HepG2 (cell line): ENCODE results near the gene DNAJC18. TPM values are rescaled to one million over a fixed set of nuclear protein-coding genes. Genes with fewer than 3 reads are reported as not detected.

ENCODE experiments used
- ATAC-seq: fragments of 200-7000 bp; cut with Tn5 transposase; 3 replicates; pipeline ENCODE4 v1.9.1; 2020; ENCODE audit warnings: mild to moderate bottlenecking, moderate library complexity
- BruUV-seq: library from RNA; stranded (reverse); fragments of 400-500 nt; replicated peaks from 2 replicates; lab custom pipeline; 2021; lab: Mats Ljungman, UMichigan
- CTCF ChIA-PET: fragments of 300-600 bp; formaldehyde crosslinking; extraction: SDS; loops from one replicate; lab custom pipeline; 2021; ENCODE audit warnings: low total read pairs, inconsistent platforms, low intra/inter-chr PET ratio; lab: Yijun Ruan, JAX
- POLR2A ChIA-PET: fragments of 350-600 bp; sonication (Branson Sonifier 250); formaldehyde crosslinking; loops from one replicate; lab custom pipeline; 2020; ENCODE audit warnings: antibody characterized with exemption, inconsistent platforms; lab: Yijun Ruan, JAX
- DNase-seq: peaks from one replicate; pipeline ENCODE4 v3.0.0-alpha.2; 2015; ENCODE audit warnings: low spot score
- FAIRE-seq: peaks from 3 replicates; lab custom pipeline; 2011; peaks lifted over from hg19 to GRCh38; lab: Jason Lieb, UNC
- H2AFZ ChIP-seq: one replicate; pipeline ENCODE4 v1.6.1; 2011; ENCODE audit warnings: low read length, inconsistent platforms
- H3K27ac ChIP-seq: fragments of 300-600 bp; 3 replicates; pipeline ENCODE4 v1.8.0; 2011; ENCODE audit warnings: mixed run types, mild to moderate bottlenecking, mixed read lengths, low read length, inconsistent platforms; ENCODE audit not compliant: insufficient read depth; ENCODE audit errors: extremely low read length
- H3K27me3 ChIP-seq, 2 experiments: fragments of 200-600 bp in 1 of 2; 2 replicates in 1 of 2; 3 replicates in 1 of 2; pipeline versions ENCODE4 v1.6.0 to v1.8.0; 2011; ENCODE audit warnings: low read length in 2 of 2, mild to moderate bottlenecking in 2 of 2, moderate library complexity in 2 of 2, inconsistent platforms in 1 of 2; ENCODE audit not compliant: insufficient read depth in 2 of 2, control insufficient read depth in 1 of 2
- H3K36me3 ChIP-seq, 2 experiments: fragments of 200-600 bp in 1 of 2; replicated peaks in 1 of 2; 2 replicates in 1 of 2; 3 replicates in 1 of 2; pipeline versions ENCODE4 v1.5.1 to v1.8.0; 2011; ENCODE audit warnings: low read length in 2 of 2, inconsistent platforms in 1 of 2; ENCODE audit not compliant: insufficient read depth in 2 of 2, control insufficient read depth in 1 of 2
- H3K4me1 ChIP-seq: 2 replicates; pipeline ENCODE4 v1.5.1; 2012; ENCODE audit warnings: low read length, inconsistent platforms; ENCODE audit not compliant: insufficient read depth
- H3K4me2 ChIP-seq: 2 replicates; pipeline ENCODE4 v1.6.0; 2011; ENCODE audit warnings: low read depth, low read length, inconsistent platforms
- H3K4me3 ChIP-seq, 3 experiments: fragments of 200-600 bp in 1 of 3; sonication (generic), shearing (Covaris generic) in 1 of 3; replicated peaks in 1 of 3; 2 replicates each; pipeline ENCODE4 v1.5.1; 2011 to 2016; ENCODE audit warnings: low read length in 3 of 3, inconsistent platforms in 2 of 3, low read depth in 2 of 3, mild to moderate bottlenecking in 2 of 3, control low read depth in 1 of 3, mixed read lengths in 1 of 3; ENCODE audit not compliant: insufficient read depth in 1 of 3
- H3K79me2 ChIP-seq: one replicate; pipeline ENCODE4 v1.6.1; 2011; ENCODE audit warnings: low read length, inconsistent platforms; ENCODE audit not compliant: insufficient read depth
- H3K9ac ChIP-seq: 2 replicates; pipeline ENCODE4 v1.6.0; 2011; ENCODE audit warnings: mild to moderate bottlenecking, low read depth, low read length, inconsistent platforms; ENCODE audit not compliant: insufficient read depth
- H3K9me3 ChIP-seq: 2 replicates; pipeline ENCODE4 v1.5.1; 2012; ENCODE audit warnings: mild to moderate bottlenecking, low read length
- H4K20me1 ChIP-seq: 2 replicates; pipeline ENCODE4 v1.6.0; 2011; ENCODE audit warnings: inconsistent platforms, mild to moderate bottlenecking, low read length, moderate library complexity; ENCODE audit not compliant: insufficient read depth
- CAMTA2 ChIP-seq: sonication (generic); formaldehyde crosslinking; IDR thresholded peaks from 2 replicates; pipeline ENCODE4 v1.4.0; 2020; ENCODE audit warnings: mild to moderate bottlenecking, missing genetic modification reagents, borderline replicate concordance
- GTF2F1 ChIP-seq: fragments of 150-350 bp; IDR thresholded peaks from 2 replicates; pipeline ENCODE4 v1.6.1; 2014; ENCODE audit warnings: low read length
- ONECUT2 ChIP-seq: sonication (generic); formaldehyde crosslinking; IDR thresholded peaks from 2 replicates; pipeline ENCODE4 v1.4.0; 2020; ENCODE audit warnings: missing genetic modification reagents
- RBM22 ChIP-seq: fragments of 200-400 bp; formaldehyde crosslinking; optimal IDR thresholded peaks from 2 replicates; pipeline ENCODE3; 2017; ENCODE audit warnings: mild to moderate bottlenecking, low read length, moderate library complexity
- ZNF10 ChIP-seq: sonication (generic); formaldehyde crosslinking; IDR thresholded peaks from 2 replicates; pipeline ENCODE4 v1.4.0; 2020; ENCODE audit warnings: mild to moderate bottlenecking, low read depth, missing genetic modification reagents, borderline replicate concordance
- ZNF224 ChIP-seq: sonication (generic); formaldehyde crosslinking; IDR thresholded peaks from 2 replicates; pipeline ENCODE4 v1.5.0; 2020; ENCODE audit warnings: mild to moderate bottlenecking, missing genetic modification reagents
- ZNF770 ChIP-seq: sonication (generic); formaldehyde crosslinking; IDR thresholded peaks from 2 replicates; pipeline ENCODE4 v1.5.0; 2020; ENCODE audit warnings: mild to moderate bottlenecking, missing genetic modification reagents
- WGBS: methylation state at CpG from one replicate; pipeline ENCODE4 v1.1.6; 2017; ENCODE audit warnings: low lambda C conversion rate; 5-methylcytosine and 5-hydroxymethylcytosine counted together
- in situ Hi-C: cut with HindIII; loops from 2 replicates; pipeline ENCODE4 v1.10.0; 2017; ENCODE audit warnings: low pct_unique_long_range_greater_than_20kb; ENCODE audit not compliant: extremely low pct_ligation_motif_present
- intact Hi-C: fragments of 100-400 bp; cut with micrococcal nuclease; formaldehyde crosslinking; loops from one replicate; pipeline ENCODE4 v1.10.0; 2022; ENCODE audit not compliant: unreplicated experiment
- polyA plus RNA-seq, 8 experiments: library from polyadenylated mRNA; depleted of rRNA in 3 of 8; stranded (reverse) in 7 of 8; unstranded in 1 of 8; fragments of >200 nt; fragmentation: Illumina TruSeq in 4 of 8; extraction: Trizol in 4 of 8; gene quantifications; 2 replicates each; pipeline versions ENCODE4 v1.2.1 to v1.2.3, GENCODE V29; 2011 to 2016; ENCODE audit warnings: low read depth in 4 of 8, missing spikeins in 1 of 8, mixed read lengths in 1 of 8; ENCODE audit not compliant: insufficient read depth in 1 of 8
- total RNA-seq, 5 experiments: library from RNA; depleted of rRNA; stranded (reverse); fragments of >200 nt; fragmentation: Illumina TruSeq; extraction: Trizol; gene quantifications; 2 replicates each; pipeline ENCODE4 v1.2.3, GENCODE V29; 2016; ENCODE audit warnings: low read depth in 1 of 5
- TF ChIP-seq, protein P1 (sequence below): sonication (generic); formaldehyde crosslinking; IDR thresholded peaks from 2 replicates; pipeline ENCODE4 v1.5.1; 2020; ENCODE audit warnings: missing genetic modification reagents, mild to moderate bottlenecking, borderline replicate concordance
- TF ChIP-seq, protein P2 (sequence below): sonication (generic); formaldehyde crosslinking; IDR thresholded peaks from 2 replicates; pipeline ENCODE4 v1.4.0; 2020; ENCODE audit warnings: missing genetic modification reagents

The DNAJC18 gene
- total and polyA plus RNA-seq, 2 of the 13 experiments (the other 11 are each of a cell fraction or from before 2014, with no cell fraction given): 6.5 to 6.6 TPM

GRCh38 chr5:139361835-139362429 lies 77.4 kb downstream of the DNAJC18 start:
- in situ Hi-C loops (no loop called here), intact Hi-C loops (no loop called here)
- 96% methylated on average over 6 of the region's 6 CpGs for WGBS
- Histone ChIP-seq H3K27ac (no peak overlapping the region), H3K9me3 (no peaks in the 10 kb centered on the region), H3K4me2 (no peak overlapping the region), H3K27me3 (no peaks in the 10 kb centered on the region), H3K79me2 (peaks cover 48% of the 10 kb centered on the region), H3K4me1 (no peaks in the 10 kb centered on the region), H3K9ac (no peak overlapping the region), H2AFZ (no peak overlapping the region), H3K36me3 (peaks cover 12 to 42% of the 10 kb centered on the region in 2 experiments), H4K20me1 (peaks cover 49% of the 10 kb centered on the region), H3K4me3 (no peak overlapping the region)
- ChIA-PET POLR2A (interaction anchor here (0.7 kb wide), 1 partner anchor 17 kb away, joined by 4 read pairs; no protein-coding TSS in a partner anchor), CTCF (no interaction called here)
- TF ChIP-seq, protein P1, sequence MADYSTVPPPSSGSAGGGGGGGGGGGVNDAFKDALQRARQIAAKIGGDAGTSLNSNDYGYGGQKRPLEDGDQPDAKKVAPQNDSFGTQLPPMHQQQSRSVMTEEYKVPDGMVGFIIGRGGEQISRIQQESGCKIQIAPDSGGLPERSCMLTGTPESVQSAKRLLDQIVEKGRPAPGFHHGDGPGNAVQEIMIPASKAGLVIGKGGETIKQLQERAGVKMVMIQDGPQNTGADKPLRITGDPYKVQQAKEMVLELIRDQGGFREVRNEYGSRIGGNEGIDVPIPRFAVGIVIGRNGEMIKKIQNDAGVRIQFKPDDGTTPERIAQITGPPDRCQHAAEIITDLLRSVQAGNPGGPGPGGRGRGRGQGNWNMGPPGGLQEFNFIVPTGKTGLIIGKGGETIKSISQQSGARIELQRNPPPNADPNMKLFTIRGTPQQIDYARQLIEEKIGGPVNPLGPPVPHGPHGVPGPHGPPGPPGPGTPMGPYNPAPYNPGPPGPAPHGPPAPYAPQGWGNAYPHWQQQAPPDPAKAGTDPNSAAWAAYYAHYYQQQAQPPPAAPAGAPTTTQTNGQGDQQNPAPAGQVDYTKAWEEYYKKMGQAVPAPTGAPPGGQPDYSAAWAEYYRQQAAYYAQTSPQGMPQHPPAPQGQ (CRISPR knock-in tag): no peak
- peak; percentile 1 for TF ChIP-seq RBM22
- FAIRE-seq (no peak), DNase-seq (no peak), ATAC-seq (no peak)
- BruUV-seq: no TSS peak

GRCh38 chr5:139360384-139360783 lies 78.9 kb downstream of the DNAJC18 start:
- H3K4me3 ChIP-seq: no peak overlapping the region
- DNase-seq (no peak), FAIRE-seq (no peak), ATAC-seq (no peak)
- WGBS: 98% methylated on average over 4 of the region's 4 CpGs
- BruUV-seq: no TSS peak
- POLR2A ChIA-PET: no interaction called here
- TF ChIP-seq ONECUT2 (CRISPR knock-in tag) (no peak), CAMTA2 (CRISPR knock-in tag) (no peak), GTF2F1 (no peak), ZNF224 (CRISPR knock-in tag) (no peak), ZNF770 (CRISPR knock-in tag) (peak; percentile 53; the same call in 1 of the 2 replicates), ZNF10 (CRISPR knock-in tag) (no peak)
- TF ChIP-seq, protein P2, sequence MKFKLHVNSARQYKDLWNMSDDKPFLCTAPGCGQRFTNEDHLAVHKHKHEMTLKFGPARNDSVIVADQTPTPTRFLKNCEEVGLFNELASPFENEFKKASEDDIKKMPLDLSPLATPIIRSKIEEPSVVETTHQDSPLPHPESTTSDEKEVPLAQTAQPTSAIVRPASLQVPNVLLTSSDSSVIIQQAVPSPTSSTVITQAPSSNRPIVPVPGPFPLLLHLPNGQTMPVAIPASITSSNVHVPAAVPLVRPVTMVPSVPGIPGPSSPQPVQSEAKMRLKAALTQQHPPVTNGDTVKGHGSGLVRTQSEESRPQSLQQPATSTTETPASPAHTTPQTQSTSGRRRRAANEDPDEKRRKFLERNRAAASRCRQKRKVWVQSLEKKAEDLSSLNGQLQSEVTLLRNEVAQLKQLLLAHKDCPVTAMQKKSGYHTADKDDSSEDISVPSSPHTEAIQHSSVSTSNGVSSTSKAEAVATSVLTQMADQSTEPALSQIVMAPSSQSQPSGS: no peak
- H3K79me2 ChIP-seq: peaks cover 61% of the 10 kb centered on the region
- H2AFZ ChIP-seq: no peak overlapping the region
- H3K36me3 ChIP-seq: peaks cover 3 to 28% of the 10 kb centered on the region in 2 experiments
- H3K27ac ChIP-seq: no peak overlapping the region
- in situ Hi-C loops (no loop called here), intact Hi-C loops (no loop called here)
- no peaks in the 10 kb centered on the region for H3K27me3 ChIP-seq
- H3K9ac ChIP-seq: no peak overlapping the region
- no peak overlapping the region for H3K4me2 ChIP-seq
- peaks cover 59% of the 10 kb centered on the region for H4K20me1 ChIP-seq
- H3K9me3 ChIP-seq: no peaks in the 10 kb centered on the region
- CTCF ChIA-PET: no interaction called here
- no peaks in the 10 kb centered on the region for H3K4me1 ChIP-seq
